ENCODE measurements around the gene CHURC1.
A peak's percentile ranks its signal among the peaks of the same experiment; 100 is the strongest.

Gene CHURC1

DNA sequence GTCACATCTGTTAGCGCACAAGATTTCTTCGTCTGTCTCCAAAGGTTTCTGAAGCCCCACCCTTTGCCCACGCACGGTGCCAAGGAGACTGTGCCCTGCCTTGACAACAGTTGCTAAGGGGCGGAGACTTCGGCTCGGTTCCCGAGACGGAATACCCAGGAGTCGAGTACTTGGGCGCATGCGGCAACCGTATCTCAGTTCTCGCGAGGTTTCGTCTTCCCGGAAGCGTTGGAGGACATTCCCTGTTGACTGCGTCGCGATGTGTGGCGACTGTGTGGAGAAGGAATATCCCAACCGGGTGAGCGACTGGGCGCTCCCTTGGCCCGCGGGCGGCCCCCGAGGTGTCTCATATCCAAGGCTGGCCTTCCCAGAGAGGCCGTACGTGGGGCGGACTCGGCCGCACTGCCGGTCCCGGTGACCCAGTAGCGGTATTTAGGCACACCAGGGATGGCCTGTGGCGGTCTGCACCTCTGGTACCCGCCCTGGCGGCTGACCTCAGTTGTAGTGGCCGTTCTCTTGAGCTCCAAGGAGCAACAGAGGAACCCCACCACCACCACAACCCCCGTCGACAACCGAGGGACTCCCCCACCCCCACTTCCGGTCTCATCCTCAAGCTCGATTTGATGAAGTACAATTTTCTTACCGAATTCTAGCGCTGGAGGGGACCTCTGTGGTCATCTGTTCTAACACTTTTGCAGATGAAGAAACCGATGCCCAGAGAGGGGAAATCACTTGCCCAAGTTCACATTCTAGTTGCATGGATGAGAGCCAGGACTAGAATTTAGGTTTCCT is at the start of gene CHURC1:
Gene CHURC1, plus strand, starts transcription at position 219 of the 792 bp plus-strand sequence. Its CDS starts 41 bp downstream, at position 260.
- no peak for TF ChIP-seq CTCF (IDR thresholded peaks at IDR 0.05)
- Histone ChIP-seq H3K4me3 (peak within 1 kb of the TSS; percentile 96), H3K27ac (peak within 1 kb of the TSS; percentile 95 to 99)
- DNase-seq (ENCODE audit: low spot score), result peak; percentile 99

DNA sequence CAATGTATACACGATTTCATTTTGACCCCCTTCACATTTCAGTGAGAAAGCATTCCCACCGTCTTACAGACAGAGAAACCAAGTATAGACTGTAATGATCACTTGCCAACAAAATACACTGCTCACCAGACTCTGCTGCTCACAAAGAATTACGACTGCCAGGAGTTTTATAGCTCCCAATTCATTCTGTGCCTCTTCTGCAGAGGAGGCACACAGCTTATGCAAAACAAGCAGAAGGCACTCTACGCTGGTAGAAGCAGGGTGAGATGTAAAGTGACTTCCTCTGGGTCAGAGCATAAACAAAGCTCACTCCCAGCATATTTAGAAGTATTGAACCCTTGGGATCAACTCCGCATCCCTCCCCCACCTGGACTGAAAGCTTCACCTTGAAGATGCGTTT is 49.1 kb upstream of the CHURC1 start:
- no peak overlapping the region for H3K4me3 ChIP-seq
- H3K27ac ChIP-seq, result no peak overlapping the region
- no peak for DNase-seq (ENCODE audit: low spot score)
- no peak for TF ChIP-seq CTCF (IDR thresholded peaks at IDR 0.05)

DNA sequence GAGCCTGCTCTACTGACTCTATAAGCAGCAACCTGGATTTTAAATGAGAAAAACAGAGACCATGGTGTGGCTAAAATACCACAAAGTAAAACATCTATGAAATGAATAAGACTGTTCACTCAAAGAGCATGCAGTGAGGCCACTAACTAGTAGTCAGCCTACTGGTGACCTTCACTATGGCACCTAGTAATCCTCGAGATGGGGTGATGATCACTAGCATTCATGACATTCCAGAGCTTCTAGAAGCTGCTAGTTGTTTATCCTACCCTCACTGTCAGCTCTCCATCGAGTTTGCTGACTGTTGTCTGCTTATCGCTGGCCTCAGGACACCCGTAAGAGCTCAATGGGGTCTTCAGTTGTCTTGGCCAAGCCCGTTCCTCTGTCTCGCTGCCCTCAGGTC is 48.3 kb upstream of the CHURC1 start:
- Histone ChIP-seq H3K27ac (no peak overlapping the region), H3K4me3 (no peak overlapping the region)
- DNase-seq (ENCODE audit: low spot score), result no peak
- no peak for TF ChIP-seq CTCF (IDR thresholded peaks at IDR 0.05)

GRCh38 chr14:64867182-64867581 is 47.1 kb upstream of the CHURC1 start:
- no peak overlapping the region for H3K4me3 ChIP-seq
- no peak overlapping the region for H3K27ac ChIP-seq
- no peak for DNase-seq (ENCODE audit: low spot score)
- no peak for TF ChIP-seq CTCF (IDR thresholded peaks at IDR 0.05)

DNA sequence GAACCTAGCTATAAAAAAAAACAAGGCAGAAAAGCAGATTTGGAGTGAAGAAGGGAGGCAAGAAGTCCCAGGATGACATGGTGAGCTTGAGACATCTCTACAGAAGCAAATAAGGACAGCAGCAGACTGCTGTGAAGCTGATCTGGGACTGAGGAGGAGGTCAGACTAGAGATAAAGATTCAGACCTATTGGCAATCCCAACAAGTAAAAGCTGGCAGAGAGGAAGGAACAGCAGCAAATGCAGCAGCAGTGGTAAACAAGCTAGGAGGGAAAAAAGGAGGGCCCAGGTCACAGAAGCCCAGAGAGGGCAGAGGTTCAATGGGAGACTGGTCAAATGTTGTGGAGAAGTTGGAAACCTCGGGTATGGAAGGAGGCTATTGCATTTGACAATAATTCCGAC is 45.9 kb upstream of the CHURC1 start:
- DNase-seq (ENCODE audit: low spot score), result no peak
- no peak overlapping the region for H3K27ac ChIP-seq
- no peak for TF ChIP-seq CTCF (IDR thresholded peaks at IDR 0.05)
- H3K4me3 ChIP-seq, result no peak overlapping the region

GRCh38 chr14:64868841-64869240 is 45.4 kb upstream of the CHURC1 start:
- Histone ChIP-seq H3K4me3 (no peak overlapping the region), H3K27ac (no peak overlapping the region)
- TF ChIP-seq CTCF (IDR thresholded peaks at IDR 0.05), result no peak
- DNase-seq (ENCODE audit: low spot score), result no peak

- no peak for DNase-seq (ENCODE audit: low spot score)
- H3K4me3 ChIP-seq, result no peak overlapping the region
- H3K27ac ChIP-seq, result no peak overlapping the region
- no peak for TF ChIP-seq CTCF (IDR thresholded peaks at IDR 0.05)
Measured at GRCh38 chr14:64870160-64870559, 44.1 kb upstream of the CHURC1 start.
